Activated CD4-positive, alpha-beta T cell treated with anti-CD3 and anti-CD28 coated beads, Interleukin-2, amount 50 U/mL, for 1 hour (primary cell): Measurements from ENCODE around the gene UGT1A3.
"Not testable (repeated sequence)": the region's sequence is repeated elsewhere in the genome, so short reads cannot be mapped to it uniquely, and the experiment has no call there.

Experiments
- DNase-seq: peaks from one replicate; pipeline ENCODE4 v3.0.0-alpha.2; 2020

UGT1A3 gene

DNA sequence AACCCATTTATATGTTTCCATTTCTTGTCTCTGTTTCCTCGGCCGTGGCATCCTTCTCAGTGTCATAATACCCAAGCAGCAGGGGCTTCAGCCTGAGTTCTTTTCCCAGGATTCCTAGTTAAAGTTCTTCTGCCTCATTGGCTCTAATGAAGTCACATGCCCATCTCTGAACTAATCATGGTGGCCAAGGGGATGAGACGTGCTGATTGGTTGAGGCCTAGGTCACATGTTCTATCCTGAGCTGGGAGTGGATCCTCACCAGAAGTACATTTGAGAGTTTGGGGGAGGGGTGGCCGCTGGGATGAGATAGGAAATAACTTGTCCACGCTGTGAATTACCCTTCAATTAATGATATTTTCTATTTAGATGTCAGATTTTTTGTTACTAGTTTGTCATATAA is 19.9 kb upstream of the UGT1A3 start:
- DNase-seq = no peak

DNA sequence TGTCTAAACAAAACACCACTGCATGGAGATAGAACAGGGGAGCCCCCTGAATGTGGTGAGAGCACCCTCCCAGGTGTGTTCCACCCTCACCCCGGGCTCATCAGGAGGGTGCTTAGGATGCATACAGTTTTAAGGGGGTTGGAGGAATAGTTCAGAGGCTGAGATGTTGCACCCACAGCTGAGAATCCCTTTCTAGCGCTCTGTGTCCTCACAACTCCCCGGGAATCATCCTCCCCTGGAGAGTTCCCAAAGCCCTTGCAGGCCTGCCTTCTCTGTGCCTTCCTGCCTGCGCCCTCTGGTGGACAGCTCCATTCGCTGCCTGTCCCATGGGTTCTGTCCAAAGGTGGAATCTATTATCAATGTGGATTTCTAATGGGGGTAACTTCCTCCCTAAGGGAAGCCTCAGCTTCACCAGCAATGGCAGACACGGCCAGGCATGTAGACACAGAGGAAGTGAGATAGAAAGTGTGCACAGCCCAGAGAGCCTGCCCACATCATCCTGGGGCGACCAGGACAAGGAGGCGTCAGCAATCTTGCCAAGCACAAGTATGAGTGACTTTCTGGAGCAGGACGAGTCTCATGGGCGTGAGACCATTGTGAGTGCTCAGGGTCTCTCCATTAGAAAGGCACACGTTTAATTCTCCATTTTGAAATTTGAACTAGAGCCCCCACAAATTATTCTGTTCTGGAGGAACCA is 17.4 kb upstream of the UGT1A3 start:
- DNase-seq = peak; percentile 63

DNA sequence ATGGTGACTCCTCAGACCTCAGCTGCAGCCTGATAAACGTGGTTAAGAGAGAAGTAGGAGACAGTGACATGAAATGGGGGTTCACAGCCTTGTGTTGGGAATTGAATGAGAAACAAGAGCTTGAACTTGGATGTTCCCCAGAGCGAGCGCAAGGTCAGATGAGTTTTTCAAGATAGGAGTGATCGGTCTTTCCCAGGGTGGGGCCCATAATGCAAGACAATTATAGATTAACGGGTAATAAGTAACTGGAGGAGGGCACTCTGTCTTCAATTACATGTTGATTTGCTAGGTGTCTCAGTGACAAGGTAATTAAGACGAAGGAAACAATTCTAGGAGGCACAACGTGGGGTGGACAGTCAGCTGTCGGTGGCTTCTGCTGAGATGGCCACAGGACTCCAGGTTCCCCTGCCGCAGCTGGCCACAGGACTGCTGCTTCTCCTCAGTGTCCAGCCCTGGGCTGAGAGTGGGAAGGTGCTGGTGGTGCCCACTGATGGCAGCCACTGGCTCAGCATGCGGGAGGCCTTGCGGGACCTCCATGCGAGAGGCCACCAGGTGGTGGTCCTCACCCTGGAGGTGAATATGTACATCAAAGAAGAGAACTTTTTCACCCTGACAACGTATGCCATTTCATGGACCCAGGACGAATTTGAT is 16.1 kb upstream of the UGT1A3 start, which contains the start of gene UGT1A5:
UGT1A5 (plus strand) TSS at position 297 of the 651 bp plus-strand sequence; CDS start at position 382, 85 bp downstream.
- DNase-seq = no peak

DNA sequence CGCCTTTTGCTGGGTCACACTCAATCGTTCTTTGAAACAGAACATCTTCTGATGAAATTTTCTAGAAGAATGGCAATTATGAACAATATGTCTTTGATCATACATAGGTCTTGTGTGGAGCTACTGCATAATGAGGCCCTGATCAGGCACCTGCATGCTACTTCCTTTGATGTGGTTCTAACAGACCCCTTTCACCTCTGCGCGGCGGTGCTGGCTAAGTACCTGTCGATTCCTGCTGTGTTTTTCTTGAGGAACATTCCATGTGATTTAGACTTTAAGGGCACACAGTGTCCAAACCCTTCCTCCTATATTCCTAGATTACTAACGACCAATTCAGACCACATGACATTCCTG is 15.6 kb upstream of the UGT1A3 start:
- no peak for DNase-seq

DNA sequence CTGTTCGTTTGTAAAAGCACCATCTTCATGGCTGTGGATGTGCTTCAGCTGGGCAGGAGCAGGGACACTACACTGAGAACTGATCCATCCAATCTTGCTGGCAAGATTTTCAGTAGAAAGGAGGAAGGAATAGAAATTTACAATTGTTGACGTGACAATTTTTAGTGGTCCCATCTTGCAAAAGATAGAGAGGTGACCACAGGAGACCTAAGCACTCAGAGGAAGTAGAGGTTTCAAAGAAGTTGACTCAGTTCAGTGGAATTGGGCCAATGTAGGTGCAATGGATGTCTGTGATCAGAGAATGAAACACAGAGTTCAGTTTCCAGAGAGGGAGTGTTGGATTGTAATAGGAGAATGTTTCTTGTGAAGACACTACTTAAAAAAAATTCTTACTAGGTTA is 14.7 kb upstream of the UGT1A3 start:
- DNase-seq = no peak

DNA sequence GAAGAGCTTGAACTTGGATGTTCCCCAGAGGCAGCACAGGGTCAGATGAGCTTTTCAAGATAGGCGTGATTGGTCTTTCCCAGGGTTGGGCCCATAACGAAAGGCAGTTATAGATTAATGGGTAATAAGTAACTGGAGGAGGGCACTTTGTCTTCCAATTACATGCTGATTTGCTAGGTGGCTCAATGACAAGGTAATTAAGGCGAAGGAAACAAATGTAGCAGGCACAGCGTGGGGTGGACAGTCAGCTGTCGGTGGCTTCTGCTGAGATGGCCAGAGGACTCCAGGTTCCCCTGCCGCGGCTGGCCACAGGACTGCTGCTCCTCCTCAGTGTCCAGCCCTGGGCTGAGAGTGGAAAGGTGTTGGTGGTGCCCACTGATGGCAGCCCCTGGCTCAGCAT is 10.3 kb upstream of the UGT1A3 start, which contains the start of gene UGT1A4:
UGT1A4 (plus strand) TSS at position 185 of the 400 bp plus-strand sequence; CDS start at position 270, 85 bp downstream.
- no peak for DNase-seq

DNA sequence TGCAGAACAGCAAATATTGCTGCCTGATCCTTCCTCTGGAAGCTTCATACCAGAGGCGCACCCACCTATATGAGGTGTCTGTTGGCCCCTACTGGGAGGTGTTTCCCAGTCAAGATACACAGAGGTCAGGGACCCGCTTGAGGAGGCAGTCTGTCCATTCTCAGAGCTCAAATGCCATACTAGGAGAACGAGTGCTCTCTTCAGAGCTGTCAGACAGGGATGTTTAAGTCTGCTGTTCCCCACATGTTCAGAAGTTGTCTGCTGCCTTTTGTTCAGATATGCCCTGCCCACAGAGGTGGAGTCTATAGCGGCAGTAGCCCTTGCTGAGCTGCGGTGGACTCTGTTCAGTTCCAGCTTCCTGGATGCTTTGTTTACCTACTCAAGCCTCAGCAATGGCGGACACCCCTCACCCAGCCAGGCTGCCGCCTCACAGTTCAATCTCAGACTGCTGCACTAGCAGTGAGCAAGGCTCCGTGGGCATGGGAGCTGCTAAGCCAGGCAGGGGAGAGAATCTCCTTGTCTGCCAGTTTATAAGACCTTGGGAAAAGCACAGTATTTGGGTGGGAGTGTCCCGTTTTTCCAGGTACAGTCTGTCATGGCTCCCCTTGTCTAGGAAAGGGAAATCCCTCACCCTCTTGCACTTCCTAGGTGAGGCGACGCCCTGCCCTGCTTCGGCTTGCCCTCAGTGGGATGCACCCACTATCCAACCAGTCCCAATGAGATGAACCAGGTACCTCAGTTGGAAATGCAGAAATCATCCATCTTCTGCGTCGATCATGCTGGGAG is 8.2 kb downstream of the UGT1A3 start:
- not testable (repeated sequence) for DNase-seq

DNA sequence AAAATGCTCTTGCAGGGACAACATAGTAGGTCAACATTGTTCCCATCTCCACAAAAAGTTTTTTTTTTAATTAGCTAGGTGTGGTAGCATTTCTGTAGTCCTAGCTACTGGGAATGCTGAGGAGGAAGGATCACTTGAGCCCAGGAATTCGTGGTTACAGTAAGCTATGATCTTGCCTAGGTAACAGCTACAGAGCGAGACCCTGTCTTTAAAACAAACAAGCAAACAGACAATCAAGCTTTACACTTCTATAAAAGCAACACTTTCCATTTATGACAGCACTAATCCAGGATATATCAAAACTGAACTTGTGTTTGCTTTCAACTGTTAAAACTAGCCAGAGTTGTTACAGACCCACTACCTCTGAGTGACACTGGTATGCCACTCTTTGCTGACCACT is 12.0 kb downstream of the UGT1A3 start:
- DNase-seq = no peak

DNA sequence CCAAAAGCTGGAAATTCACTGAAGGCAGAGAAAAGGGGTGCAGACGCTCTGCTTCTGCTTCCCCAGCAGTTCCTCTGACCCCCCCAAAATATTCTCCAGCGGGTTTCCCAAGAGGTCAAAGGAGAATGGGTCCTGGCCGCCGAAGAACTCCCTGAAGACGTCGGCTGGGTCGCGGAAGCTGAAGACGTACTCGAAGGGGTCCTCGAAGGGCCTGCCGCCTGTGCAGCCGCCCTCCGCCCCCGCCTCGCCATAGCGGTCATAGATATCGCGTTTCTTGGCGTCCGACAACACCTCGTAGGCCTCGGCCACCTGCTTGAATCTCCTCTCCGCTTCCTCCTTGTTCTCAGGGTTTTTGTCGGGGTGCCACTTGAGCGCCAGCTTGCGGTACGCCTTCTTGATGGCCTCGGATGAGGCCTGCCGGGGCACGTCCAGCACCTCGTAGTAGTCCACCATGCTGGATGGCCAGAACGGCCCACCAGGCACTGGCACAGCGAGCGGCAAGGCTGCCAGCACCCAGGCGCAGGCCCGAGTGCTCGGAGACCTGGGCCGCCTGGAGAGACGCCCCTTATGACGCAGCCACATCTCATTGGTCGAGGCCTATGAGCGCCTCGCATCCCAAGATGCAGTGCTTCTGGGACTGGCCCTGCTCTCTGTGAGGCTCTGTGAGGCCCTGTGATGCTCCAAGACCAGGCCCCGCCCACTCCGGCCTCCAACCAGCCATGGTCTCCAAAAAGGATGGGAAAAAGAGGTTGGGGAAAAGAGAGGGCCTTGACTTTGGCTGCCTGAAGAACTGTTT is 14.8 kb downstream of the UGT1A3 start:
- no peak for DNase-seq

DNA sequence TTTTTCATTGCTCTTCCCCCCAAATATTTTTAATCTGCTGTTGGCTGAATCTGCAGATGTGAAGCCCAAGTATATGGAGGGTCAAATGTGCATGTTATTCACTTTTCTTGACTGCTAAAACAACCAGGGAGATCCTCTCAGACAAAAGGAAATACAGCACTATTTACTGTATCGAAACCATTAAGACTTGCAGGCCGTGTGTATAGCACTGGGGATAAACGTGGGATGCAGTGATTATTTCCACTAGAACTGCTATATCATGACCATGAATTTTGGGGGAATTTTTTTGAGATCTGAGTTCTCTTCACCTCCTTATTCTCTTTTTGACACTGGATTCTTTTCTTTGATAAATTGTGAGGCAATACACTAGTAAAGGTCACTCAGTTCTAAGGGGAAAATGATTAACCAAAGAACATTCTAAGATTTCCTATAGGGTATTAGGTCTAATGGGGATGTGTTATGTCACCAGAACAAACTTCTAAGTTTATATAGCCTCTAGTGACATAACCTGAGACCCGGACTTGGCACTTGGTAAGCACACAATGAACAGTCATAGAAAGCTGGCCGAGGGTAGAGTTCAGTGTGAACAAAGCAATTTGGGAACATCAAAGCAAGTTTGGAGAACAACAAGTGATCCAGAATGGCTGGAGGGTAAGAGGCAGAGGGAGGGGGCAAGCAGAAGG is 16.4 kb downstream of the UGT1A3 start:
- no peak for DNase-seq

DNA sequence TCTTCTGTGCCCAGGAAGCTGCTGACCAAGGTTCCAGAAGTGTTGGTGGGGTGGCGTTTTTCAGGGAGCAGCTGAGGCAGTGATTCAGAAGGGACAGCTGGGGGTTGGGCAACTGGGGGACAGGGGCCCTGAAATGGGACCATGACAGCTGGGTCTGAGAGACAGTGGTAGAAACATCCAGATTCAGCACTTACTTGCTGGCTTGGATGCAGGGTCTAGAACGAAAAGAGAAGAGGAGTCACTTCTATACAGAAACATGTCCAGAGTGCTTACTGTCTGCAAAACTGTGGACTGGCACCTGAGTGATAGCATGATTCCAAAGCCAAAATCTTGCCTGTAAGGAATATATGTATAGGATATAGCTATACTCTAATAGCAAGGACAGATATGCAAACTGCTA is 17.0 kb downstream of the UGT1A3 start:
- DNase-seq = not testable (repeated sequence)

DNA sequence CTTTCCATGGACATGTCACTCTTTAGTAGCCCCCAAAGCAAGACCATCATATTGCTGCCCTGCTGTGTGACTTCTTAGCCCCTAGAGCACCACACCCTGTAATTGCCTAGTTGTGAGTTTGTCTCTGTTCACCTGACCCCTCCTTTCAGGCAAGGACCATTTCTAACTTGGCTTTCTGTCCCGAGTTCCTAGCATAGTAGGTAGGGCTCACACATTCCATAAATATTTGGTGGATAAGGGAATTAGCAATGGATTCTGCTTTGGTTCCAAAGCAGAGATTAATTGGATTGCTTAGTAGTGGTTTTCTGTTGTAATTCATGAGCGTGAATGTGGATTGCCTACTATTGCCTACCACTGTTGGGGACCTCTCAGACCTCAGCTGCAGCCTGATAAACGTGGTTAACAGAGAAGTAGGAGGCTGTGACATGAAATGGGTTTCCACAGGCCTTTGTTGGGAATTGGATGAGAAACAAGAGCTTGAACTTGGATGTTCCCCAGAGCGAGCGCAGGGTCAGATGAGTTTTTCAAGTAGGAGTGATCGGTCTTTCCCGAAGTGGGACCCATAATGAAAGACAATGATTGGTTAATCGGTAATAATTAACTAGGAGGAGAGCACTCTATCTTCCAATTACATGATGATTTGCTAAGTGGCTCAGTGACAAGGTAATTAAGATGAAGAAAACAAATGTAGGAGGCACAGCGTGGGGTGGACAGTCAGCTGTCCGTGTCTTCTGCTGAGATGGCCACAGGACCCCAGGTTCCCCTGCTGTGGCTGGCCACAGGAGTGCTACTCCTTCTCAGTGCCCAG is 17.8 kb downstream of the UGT1A3 start:
- DNase-seq = no peak

DNA sequence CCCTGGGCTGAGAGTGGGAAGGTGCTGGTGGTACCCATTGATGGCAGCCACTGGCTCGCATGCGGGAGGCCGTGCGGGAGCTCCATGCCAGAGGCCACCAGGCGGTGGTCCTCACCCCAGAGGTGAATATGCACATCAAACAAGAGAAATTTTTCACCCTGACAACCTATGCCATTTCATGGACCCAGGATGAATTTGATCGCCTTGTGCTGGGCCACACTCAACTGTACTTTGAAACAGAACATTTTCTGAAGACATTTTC is 18.4 kb downstream of the UGT1A3 start:
- no peak for DNase-seq

DNA sequence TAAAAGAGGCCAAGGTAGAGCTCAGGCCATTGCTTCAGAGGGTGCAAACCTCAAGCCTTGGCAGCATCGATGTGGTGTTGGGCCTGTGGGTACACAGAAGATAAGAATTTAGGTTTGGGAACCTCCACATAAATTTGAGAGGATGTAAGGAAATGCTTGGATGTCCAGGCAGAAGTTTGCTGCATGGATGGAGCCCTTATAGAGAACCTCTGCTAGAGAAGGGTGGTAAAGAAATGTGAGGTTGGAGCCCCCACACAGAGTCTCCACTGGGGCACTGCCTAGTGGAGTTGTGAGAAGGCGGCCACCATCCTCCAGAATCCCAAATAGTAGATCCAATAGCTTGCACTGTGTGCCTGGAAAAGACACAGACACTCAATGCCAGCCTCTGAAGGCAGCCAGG is 21.8 kb downstream of the UGT1A3 start:
- not testable (repeated sequence) for DNase-seq

DNA sequence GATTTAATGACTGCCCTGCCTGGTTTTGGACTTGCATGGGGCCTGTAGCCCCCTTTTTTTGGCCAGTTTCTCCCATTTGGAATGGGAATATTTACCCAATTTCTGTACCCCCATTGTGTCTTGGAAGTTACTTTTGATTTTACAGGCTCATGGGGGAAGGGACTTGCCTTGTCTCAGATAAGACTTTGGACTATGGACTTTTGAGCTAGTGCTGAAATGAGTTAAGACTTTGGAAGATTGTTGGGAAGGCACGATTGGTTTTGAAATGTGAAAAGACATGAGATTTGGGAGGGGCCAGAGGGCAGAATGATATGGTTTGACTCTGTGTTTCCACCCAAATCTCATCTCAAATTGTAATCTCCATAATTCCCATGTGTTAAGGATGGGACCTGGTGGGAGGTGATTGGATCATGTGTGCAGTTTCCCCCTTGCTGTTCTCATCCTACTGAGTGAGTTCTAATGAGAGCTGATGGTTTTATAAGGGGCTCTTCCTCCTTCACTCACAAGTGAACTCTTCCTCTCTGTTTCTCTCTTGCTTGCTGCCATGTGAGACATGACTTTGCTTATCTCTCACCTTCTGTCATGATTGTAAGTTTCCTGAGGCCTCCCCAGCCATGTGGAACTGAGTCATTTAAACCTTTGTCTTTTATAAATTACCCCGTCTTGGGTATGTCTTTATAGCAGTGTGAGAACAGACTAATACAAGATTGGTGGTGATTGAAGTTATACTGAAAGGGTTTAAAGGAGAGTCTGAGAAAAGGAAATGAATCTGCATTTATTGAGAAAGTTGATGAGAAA is 22.6 kb downstream of the UGT1A3 start:
- DNase-seq = not testable (repeated sequence)

DNA sequence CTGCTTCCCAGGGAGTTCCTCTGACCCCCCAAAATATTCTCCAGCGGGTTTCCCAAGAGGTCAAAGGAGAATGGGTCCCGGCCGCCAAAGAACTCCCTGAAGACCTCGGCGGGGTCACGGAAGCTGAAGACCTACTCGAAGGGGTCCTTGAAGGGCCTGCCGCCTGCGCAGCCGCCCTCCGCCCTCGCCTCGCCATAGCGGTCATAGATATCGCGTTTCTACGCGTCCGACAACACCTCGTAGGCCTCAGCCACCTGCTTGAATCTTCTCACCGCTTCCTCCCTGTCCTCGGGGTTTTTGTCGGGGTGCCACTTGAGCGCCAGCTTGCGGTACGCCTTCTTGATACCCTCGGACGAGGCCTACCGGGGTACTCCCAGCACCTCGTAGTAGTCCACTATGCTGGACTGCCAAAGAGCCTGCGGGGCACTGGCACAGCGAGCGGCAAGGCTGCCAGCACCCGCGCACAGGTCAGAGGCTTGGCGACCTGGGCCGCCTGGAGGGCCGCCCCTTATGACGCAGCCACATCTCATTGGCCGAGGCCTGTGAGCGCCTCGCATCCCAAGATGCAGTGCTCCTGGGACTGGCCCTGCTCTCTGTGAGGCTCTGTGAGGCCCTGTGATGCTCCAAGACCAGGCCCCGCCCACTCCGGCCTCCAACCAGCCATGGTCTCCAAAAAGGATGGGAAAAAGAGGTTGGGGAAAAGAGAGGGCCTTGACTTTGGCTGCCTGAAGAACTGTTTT is 26.2 kb downstream of the UGT1A3 start:
- DNase-seq = no peak

DNA sequence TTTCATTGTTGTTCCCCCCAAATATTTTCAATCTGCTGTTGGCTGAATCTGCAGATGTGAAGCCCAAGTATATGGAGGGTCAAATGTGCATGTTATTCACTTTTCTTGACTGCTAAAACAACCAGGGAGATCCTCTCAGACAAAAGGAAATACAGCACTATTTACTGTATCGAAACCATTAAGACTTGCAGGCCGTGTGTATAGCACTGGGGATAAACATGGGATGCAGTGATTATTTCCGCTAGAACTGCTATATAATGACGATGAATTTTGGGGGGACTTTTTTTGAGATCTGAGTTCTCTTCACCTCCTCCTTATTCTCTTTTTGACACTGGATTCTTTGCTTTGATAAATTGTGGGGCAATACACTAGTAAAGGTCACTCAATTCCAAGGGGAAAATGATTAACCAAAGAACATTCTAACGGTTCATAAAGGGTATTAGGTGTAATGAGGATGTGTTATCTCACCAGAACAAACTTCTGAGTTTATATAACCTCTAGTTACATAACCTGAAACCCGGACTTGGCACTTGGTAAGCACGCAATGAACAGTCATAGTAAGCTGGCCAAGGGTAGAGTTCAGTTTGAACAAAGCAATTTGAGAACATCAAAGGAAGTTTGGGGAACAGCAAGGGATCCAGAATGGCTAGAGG is 27.7 kb downstream of the UGT1A3 start:
- DNase-seq = no peak

DNA sequence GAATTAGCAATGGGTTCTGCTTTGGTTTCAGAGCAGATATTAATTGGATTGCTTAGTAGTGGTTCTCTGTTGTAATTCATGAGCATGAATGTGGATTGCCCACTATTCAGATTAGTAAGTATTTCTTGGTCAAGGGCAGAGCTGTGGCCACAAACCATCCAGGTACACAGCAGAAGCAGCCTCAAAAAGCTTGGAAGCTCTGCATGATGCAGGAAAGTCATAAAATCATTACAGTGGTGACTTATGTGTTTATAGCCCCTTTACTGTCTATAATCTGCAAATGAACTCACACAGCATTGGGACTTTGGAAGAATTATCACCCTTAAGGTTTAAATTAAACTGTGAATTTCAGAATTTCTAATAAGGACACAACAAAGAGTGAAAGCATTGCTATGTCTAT is 29.3 kb downstream of the UGT1A3 start:
- no peak for DNase-seq

DNA sequence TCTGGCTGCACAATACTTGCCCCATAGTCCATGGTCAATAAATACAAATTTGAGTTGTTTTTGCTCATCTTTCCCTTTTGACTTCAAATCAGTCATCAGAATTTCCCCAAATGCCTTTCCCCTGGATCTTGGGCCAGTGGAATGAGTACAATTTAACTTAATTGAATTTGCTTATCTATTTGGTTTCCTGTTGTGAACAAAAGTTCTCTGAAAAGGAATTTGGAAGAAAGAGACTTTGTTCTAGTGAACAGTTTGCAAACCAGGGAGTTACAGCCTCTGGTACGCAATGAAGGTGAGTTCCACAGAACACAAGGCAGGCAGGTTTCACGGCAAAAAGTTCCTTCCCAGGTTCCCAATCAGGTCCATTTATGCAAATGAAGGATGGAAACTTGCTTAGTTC is 30.0 kb downstream of the UGT1A3 start:
- DNase-seq = no peak

DNA sequence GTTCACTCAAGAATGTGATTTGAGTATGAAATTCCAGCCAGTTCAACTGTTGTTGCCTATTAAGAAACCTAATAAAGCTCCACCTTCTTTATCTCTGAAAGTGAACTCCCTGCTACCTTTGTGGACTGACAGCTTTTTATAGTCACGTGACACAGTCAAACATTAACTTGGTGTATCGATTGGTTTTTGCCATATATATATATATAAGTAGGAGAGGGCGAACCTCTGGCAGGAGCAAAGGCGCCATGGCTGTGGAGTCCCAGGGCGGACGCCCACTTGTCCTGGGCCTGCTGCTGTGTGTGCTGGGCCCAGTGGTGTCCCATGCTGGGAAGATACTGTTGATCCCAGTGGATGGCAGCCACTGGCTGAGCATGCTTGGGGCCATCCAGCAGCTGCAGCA is 31.2 kb downstream of the UGT1A3 start, which contains the start of gene UGT1A1:
UGT1A1 (plus strand) TSS at position 228 of the 400 bp plus-strand sequence; CDS start at position 246, 18 bp downstream.
- no peak for DNase-seq
